Subcutaneous abdominal adipose tissue (tissue), 5 donors: Measurements from ENCODE around the gene HOXB3.

Experiments
- H3K27ac ChIP-seq: one replicate; pipeline ENCODE4 v1.7.0; 2013; ENCODE audit warnings: low read depth, mild to moderate bottlenecking, inconsistent platforms, low read length, moderate library complexity
- H3K27me3 ChIP-seq, 5 donors: one replicate each; pipeline ENCODE4 v1.7.0; 2013; ENCODE audit warnings: low read length in 5 of 5, inconsistent platforms in 1 of 5; ENCODE audit not compliant: control insufficient read depth in 5 of 5, insufficient read depth in 4 of 5
- H3K36me3 ChIP-seq, 5 donors: one replicate each; pipeline ENCODE4 v1.7.0; 2013; ENCODE audit warnings: low read length in 5 of 5; ENCODE audit not compliant: control insufficient read depth in 5 of 5, insufficient read depth in 5 of 5
- H3K4me1 ChIP-seq, 5 donors: one replicate each; pipeline ENCODE4 v1.7.0; 2013; ENCODE audit warnings: low read length in 5 of 5, mild to moderate bottlenecking in 3 of 5, moderate library complexity in 1 of 5; ENCODE audit not compliant: control insufficient read depth in 5 of 5, insufficient read depth in 5 of 5
- H3K4me3 ChIP-seq, 5 donors: one replicate each; pipeline ENCODE4 v1.7.0; 2013; ENCODE audit warnings: low read length in 5 of 5, low read depth in 1 of 5
- H3K9ac ChIP-seq, 5 donors: one replicate each; pipeline ENCODE4 v1.7.0; 2013; ENCODE audit warnings: low read length in 5 of 5, mild to moderate bottlenecking in 4 of 5, moderate library complexity in 3 of 5
- H3K9me3 ChIP-seq, 5 donors: one replicate each; pipeline ENCODE4 v1.7.0; 2013; ENCODE audit warnings: low read length in 5 of 5; ENCODE audit not compliant: control insufficient read depth in 5 of 5
- donor health status: healthy.
- donor health status: healthy.
- donor health status: healthy.
- donor health status: healthy.
- donor health status: healthy.

The HOXB3 gene

GRCh38 chr17:48611681-48612455, 21.8 kb upstream of the HOXB3 start:
- H3K27ac ChIP-seq = peak overlapping the region; percentile 77
- no peaks in the 10 kb centered on the region for H3K9me3 ChIP-seq
- H3K9ac ChIP-seq = peak overlapping the region in 4 of 5 donors; percentile 4 to 83 (median 62)
- peaks cover 0 to 52% (median 39%) of the 10 kb centered on the region in 5 donors for H3K4me1 ChIP-seq
- peaks cover 2 to 18% (median 16%) of the 10 kb centered on the region in 5 donors for H3K27me3 ChIP-seq
- H3K36me3 ChIP-seq = peaks cover 0 to 4% (median 0%) of the 10 kb centered on the region in 5 donors
- peak overlapping the region; percentile 79 to 89 (median 86) for H3K4me3 ChIP-seq

GRCh38 chr17:48611213-48611612, 21.2 kb upstream of the HOXB3 start:
- Histone ChIP-seq H3K27ac (peak overlapping the region; percentile 70), H3K4me1 (peaks cover 0 to 52% (median 39%) of the 10 kb centered on the region in 5 donors), H3K9ac (peak overlapping the region; percentile 44 to 83 (median 79)), H3K36me3 (peaks cover 0 to 4% (median 0%) of the 10 kb centered on the region in 5 donors), H3K27me3 (peaks cover 0 to 12% (median 11%) of the 10 kb centered on the region in 5 donors), H3K9me3 (no peaks in the 10 kb centered on the region), H3K4me3 (peak overlapping the region; percentile 79 to 89 (median 85))

- H3K36me3 ChIP-seq = peaks cover 0 to 4% (median 0%) of the 10 kb centered on the region in 5 donors
- H3K27me3 ChIP-seq = peaks cover 0 to 7% (median 4%) of the 10 kb centered on the region in 5 donors
Observed at GRCh38 chr17:48610282-48611211, 20.5 kb upstream of the HOXB3 start, which contains the start of gene HOXB7. TSS of gene HOXB7 (minus strand) at chr17:48611017. CDS start at chr17:48610918, 99 bp downstream.

GRCh38 chr17:48609759-48610281, 19.8 kb upstream of the HOXB3 start:
- Histone ChIP-seq H3K4me3 (peak overlapping the region; percentile 72 to 89 (median 85)), H3K36me3 (peaks cover 0 to 4% (median 0%) of the 10 kb centered on the region in 5 donors), H3K9ac (peak overlapping the region in 4 of 5 donors; percentile 79 to 83 (median 79)), H3K27ac (peak overlapping the region; percentile 70), H3K27me3 (peaks cover 0 to 4% (median 3%) of the 10 kb centered on the region in 5 donors), H3K9me3 (no peaks in the 10 kb centered on the region), H3K4me1 (peaks cover 0 to 60% (median 48%) of the 10 kb centered on the region in 5 donors)

More at GRCh38 chr17:48610282-48611211, 20.5 kb upstream of the HOXB3 start, which contains the start of gene HOXB7:
- Histone ChIP-seq H3K4me1 (peaks cover 0 to 53% (median 42%) of the 10 kb centered on the region in 5 donors), H3K9me3 (no peaks in the 10 kb centered on the region), H3K27ac (peak within 1 kb of the TSS; percentile 70), H3K4me3 (peak within 1 kb of the TSS; percentile 79 to 89 (median 85)), H3K9ac (peak within 1 kb of the TSS; percentile 44 to 83 (median 79))

GRCh38 chr17:48609033-48609432, 19.0 kb upstream of the HOXB3 start:
- peak overlapping the region in 2 of 5 donors; percentile 72 to 79 for H3K4me3 ChIP-seq
- peak overlapping the region in 1 of 5 donors; percentile 4 for H3K9ac ChIP-seq
- peaks cover 0 to under 1% (median 0%) of the 10 kb centered on the region in 5 donors for H3K27me3 ChIP-seq
- H3K36me3 ChIP-seq = peaks cover 0 to 4% (median 0%) of the 10 kb centered on the region in 5 donors
- no peaks in the 10 kb centered on the region for H3K9me3 ChIP-seq
- no peak overlapping the region for H3K27ac ChIP-seq
- H3K4me1 ChIP-seq = peaks cover 0 to 60% (median 49%) of the 10 kb centered on the region in 5 donors

GRCh38 chr17:48608494-48608834, 18.4 kb upstream of the HOXB3 start:
- H3K9me3 ChIP-seq = no peaks in the 10 kb centered on the region
- peaks cover 0 to 4% (median 0%) of the 10 kb centered on the region in 5 donors for H3K36me3 ChIP-seq
- no peak overlapping the region for H3K27ac ChIP-seq
- H3K27me3 ChIP-seq = no peaks in the 10 kb centered on the region
- no peak overlapping the region for H3K4me3 ChIP-seq
- peak overlapping the region in 1 of 5 donors; percentile 4 for H3K9ac ChIP-seq
- H3K4me1 ChIP-seq = peaks cover 0 to 60% (median 46%) of the 10 kb centered on the region in 5 donors

- Histone ChIP-seq H3K9me3 (no peaks in the 10 kb centered on the region), H3K27ac (no peak overlapping the region), H3K4me1 (peaks cover 0 to 66% (median 52%) of the 10 kb centered on the region in 5 donors), H3K27me3 (no peaks in the 10 kb centered on the region), H3K4me3 (no peak overlapping the region), H3K36me3 (peaks cover 0 to 4% (median 0%) of the 10 kb centered on the region in 5 donors), H3K9ac (no peak overlapping the region)
Observed at GRCh38 chr17:48606892-48607614, 17.0 kb upstream of the HOXB3 start.

- H3K27ac ChIP-seq = peak overlapping the region; percentile 9
- H3K36me3 ChIP-seq = peaks cover 0 to 4% (median 0%) of the 10 kb centered on the region in 5 donors
- peaks cover 0 to 66% (median 54%) of the 10 kb centered on the region in 5 donors for H3K4me1 ChIP-seq
- no peak overlapping the region for H3K9ac ChIP-seq
- no peaks in the 10 kb centered on the region for H3K27me3 ChIP-seq
- peak overlapping the region in 1 of 5 donors; percentile 83 for H3K4me3 ChIP-seq
- H3K9me3 ChIP-seq = no peaks in the 10 kb centered on the region
Observed at GRCh38 chr17:48605991-48606891, 16.2 kb upstream of the HOXB3 start.
